Measurements from ENCODE around the gene KIF5A.
"Not testable (repeated sequence)": the region's sequence is repeated elsewhere in the genome, so short reads cannot be mapped to it uniquely, and the experiment has no call there.

The KIF5A gene

GRCh38 chr12:57550641-57551549 lies 1.1 kb downstream of the KIF5A start:
- H3K4me3 ChIP-seq (ENCODE audit: low read length) = no peak overlapping the region
- no peak for DNase-seq (ENCODE audit: low read depth, low spot score)

- no peak for DNase-seq (ENCODE audit: low read depth, low spot score)
- H3K4me3 ChIP-seq (ENCODE audit: low read length) = no peak overlapping the region
Observed at GRCh38 chr12:57551637-57552305, 1.9 kb downstream of the KIF5A start.

- DNase-seq (ENCODE audit: low read depth, low spot score) = no peak
- no peak overlapping the region for H3K4me3 ChIP-seq (ENCODE audit: low read length)
Observed at GRCh38 chr12:57552306-57552651, 2.4 kb downstream of the KIF5A start.

DNA sequence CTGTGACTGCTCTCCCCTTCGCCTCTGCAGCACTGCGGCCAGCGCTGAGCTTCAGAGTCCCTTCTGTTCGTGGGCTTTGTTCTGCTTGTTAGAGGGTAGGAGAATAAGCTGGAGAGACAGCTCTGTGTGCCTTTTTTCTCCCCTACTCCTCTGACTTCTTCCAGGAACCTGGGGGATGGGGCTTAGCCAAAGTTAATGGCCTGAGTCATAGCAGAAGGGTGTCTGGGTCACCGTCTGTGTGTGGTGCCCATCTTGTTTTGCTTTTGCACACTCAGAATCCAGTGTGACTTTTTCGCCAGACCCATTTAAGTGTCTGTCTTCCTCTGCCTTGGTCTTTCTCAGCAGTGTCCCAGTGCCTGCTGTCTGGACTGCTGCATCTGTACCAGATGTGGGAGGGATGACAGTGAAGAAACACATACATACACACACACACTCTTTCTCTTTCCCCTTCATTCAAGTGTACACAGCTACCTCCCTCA lies 3.0 kb downstream of the KIF5A start:
- no peak overlapping the region for H3K4me3 ChIP-seq (ENCODE audit: low read length)
- no peak for DNase-seq (ENCODE audit: low read depth, low spot score)

- no peak overlapping the region for H3K4me3 ChIP-seq (ENCODE audit: low read length)
- DNase-seq (ENCODE audit: low read depth, low spot score) = no peak
Observed at GRCh38 chr12:57553343-57554202, 3.7 kb downstream of the KIF5A start.

DNA sequence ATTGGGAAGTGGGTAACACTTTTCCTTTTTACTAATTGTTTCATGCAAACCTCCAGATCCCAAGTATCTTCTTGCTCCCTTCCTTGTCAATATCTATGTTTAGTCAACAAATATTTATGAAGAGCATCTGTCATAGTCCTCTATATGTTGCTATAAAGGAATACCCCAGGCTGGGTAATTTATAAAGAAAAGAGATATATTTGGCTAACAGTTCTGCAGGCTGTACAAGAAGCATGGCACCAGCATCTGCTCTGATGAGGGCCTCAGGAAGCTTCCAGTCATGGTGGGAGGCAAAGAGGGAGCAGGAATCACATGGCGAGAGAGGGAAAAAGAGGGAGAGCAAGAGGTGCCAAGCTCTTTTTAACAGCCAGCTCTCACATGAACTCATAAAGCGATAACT lies 4.6 kb downstream of the KIF5A start:
- no peak for DNase-seq (ENCODE audit: low read depth, low spot score)
- H3K4me3 ChIP-seq (ENCODE audit: low read length) = no peak overlapping the region

DNA sequence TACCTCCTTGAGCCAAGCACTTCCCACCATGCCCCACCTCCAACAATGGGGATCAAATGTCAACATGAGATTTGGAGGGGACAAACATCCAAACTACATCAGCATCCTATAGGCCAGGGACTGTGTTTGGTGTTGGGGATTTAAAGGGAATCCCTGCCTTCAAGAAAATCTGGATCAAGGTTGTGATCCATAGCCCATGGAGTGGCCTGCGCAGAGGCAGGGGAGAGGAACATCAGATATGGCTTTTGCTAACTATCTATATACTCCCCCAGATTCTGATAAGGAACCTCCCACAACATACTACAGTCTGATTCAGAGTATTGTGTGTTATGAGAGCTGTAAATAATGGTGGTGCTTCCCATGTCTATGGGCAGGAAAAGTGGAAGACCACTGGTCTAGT lies 5.1 kb downstream of the KIF5A start:
- no peak overlapping the region for H3K4me3 ChIP-seq (ENCODE audit: low read length)
- DNase-seq (ENCODE audit: low read depth, low spot score) = no peak

DNA sequence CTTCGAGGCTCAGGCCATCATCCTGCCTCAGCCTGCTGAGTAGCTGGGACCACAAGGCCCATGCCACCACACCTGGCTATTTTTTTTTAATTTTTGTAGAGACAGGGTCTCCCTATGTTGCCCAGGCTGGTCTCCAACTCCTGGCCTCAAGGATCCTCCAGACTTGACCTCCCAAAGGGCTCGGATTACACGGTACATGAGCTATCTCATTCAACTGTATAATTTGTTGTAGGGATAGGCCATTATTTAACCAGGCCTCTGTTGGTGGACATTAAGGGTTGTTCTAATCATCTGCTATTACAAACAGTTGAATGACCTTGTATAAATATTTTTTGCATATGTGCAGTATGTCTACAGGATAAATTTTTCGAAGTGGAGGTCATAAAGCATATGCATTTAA lies 9.0 kb downstream of the KIF5A start:
- DNase-seq (ENCODE audit: low read depth, low spot score) = no peak
- no peak overlapping the region for H3K4me3 ChIP-seq (ENCODE audit: low read length)

DNA sequence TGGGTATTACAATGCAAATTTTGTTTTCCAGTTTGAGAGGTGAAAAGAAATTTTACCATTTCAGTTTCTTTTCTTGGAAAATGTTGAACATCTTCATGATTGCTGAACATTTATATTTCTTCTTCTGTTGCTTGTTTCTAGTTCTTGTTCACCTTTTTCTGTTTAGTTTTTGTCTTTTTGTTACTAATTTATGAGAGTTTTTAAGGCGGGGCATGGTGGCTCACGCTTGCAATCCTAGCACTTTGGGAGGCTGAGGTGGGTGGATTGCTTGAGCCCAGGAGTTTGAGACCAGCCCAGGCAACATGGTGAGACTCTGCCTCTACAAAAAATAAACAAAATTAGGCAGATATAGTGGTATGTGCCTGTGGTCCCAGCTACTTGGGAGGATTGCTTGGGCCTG lies 10.7 kb downstream of the KIF5A start:
- no peak for DNase-seq (ENCODE audit: low read depth, low spot score)

GRCh38 chr12:57561117-57561516 lies 11.3 kb downstream of the KIF5A start:
- DNase-seq (ENCODE audit: low read depth, low spot score); H3K4me3 ChIP-seq (ENCODE audit: low read length): not testable (repeated sequence)

More for the DNA sequence above, 10.7 kb downstream of the KIF5A start:
- H3K4me3 ChIP-seq (ENCODE audit: low read length) = no peak overlapping the region

DNA sequence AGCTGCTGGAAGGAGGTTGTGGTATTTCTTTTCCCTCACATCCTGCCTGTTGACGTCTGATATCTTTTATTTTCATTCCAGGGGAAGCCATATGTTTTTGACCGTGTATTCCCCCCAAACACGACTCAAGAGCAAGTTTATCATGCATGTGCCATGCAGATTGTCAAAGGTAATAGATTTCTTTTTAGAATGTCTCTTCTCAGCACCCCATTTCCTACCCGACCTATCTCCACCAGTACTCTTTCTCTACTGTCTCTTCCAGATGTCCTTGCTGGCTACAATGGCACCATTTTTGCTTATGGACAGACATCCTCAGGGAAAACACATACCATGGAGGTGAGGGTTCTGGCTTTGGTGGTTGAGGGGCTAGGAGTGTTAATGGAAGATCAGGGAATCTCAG lies 13.5 kb downstream of the KIF5A start:
- peak; percentile 19 for DNase-seq (ENCODE audit: low read depth, low spot score)
- no peak overlapping the region for H3K4me3 ChIP-seq (ENCODE audit: low read length)

GRCh38 chr12:57564178-57564740 lies 14.4 kb downstream of the KIF5A start:
- no peak overlapping the region for H3K4me3 ChIP-seq (ENCODE audit: low read length)
- no peak for DNase-seq (ENCODE audit: low read depth, low spot score)

DNA sequence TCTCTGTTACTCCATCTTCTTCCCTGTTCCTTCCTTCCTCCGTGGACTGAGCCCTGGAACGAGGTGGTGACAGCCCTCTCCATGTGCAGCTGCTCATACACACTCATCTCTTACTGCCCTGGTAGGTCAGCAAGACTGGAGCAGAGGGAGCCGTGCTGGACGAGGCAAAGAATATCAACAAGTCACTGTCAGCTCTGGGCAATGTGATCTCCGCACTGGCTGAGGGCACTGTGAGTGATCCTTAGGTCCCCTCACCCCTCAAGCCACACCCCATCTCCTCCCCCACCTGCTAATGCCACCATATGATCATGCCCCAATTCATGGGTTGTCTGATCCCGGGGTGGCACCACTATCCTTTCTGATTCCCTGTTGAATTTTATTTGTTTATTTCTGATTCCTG lies 19.0 kb downstream of the KIF5A start:
- no peak overlapping the region for H3K4me3 ChIP-seq (ENCODE audit: low read length)
- DNase-seq (ENCODE audit: low read depth, low spot score) = no peak

DNA sequence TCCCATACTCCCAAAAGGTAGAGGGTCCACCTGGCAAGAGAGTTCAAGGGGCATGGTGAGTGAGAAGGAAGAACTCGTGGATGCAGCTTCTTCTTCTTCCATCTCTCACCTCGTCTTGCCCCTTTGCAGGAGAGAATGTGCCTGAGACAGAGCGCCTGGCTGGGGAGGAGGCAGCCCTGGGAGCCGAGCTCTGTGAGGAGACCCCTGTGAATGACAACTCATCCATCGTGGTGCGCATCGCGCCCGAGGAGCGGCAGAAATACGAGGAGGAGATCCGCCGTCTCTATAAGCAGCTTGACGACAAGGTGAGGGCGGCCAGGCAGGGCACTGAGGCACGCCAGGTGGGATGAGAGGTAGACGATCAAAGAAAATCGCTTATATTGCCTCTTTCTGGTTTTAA lies 20.0 kb downstream of the KIF5A start:
- DNase-seq (ENCODE audit: low read depth, low spot score) = no peak
- H3K4me3 ChIP-seq (ENCODE audit: low read length) = no peak overlapping the region

GRCh38 chr12:57570438-57570837 lies 20.6 kb downstream of the KIF5A start:
- DNase-seq (ENCODE audit: low read depth, low spot score); H3K4me3 ChIP-seq (ENCODE audit: low read length): not testable (repeated sequence)

- no peak overlapping the region for H3K4me3 ChIP-seq (ENCODE audit: low read length)
- no peak for DNase-seq (ENCODE audit: low read depth, low spot score)
Observed at GRCh38 chr12:57571926-57572762, 22.3 kb downstream of the KIF5A start.

- no peak overlapping the region for H3K4me3 ChIP-seq (ENCODE audit: low read length)
- DNase-seq (ENCODE audit: low read depth, low spot score) = no peak
Observed at GRCh38 chr12:57574795-57575194, 25.0 kb downstream of the KIF5A start.

- H3K4me3 ChIP-seq (ENCODE audit: low read length) = no peak overlapping the region
- no peak for DNase-seq (ENCODE audit: low read depth, low spot score)
Observed at GRCh38 chr12:57575771-57576612, 26.1 kb downstream of the KIF5A start.
